SH-SY5Y (cell line): Measurements from ENCODE around the gene RUBCN.

ENCODE experiments used
- GATA2 ChIP-seq: IDR thresholded peaks from 2 replicates; pipeline ENCODE4 v1.6.1; 2011; ENCODE audit warnings: mild to moderate bottlenecking, low read depth, low read length
- GATA3 ChIP-seq: IDR thresholded peaks from 2 replicates; pipeline ENCODE4 v1.6.1; 2011; ENCODE audit warnings: low read depth, mild to moderate bottlenecking, low read length, moderate library complexity

DNA sequence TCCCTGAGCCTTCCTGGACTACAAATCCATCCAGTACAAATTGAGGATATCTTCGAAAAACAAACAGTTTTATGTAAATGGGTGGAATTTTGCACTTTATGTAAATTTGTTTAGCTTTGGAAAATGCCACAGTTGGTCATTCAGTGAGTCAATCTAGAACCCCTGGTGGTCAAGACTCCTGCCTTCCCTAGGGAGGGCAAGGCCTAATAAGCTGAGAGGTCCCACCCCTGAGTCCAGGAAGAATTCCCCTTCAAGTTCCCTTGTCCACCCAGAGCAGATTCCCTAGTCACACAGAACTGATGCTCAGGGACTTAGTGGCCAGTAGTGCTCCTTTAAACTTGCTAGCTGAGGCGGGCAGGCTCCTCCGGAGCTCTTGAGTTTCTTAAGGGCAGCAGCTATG lies 6.1 kb upstream of the RUBCN start:
- no peak for TF ChIP-seq GATA3
- no peak for TF ChIP-seq GATA2
